H9 (cell line): ENCODE data around the gene TMEM158. TPM values are rescaled to one million over a fixed set of nuclear protein-coding genes. Genes with fewer than 3 reads are reported as not detected.
A peak's percentile ranks its signal among the peaks of the same experiment; 100 is the strongest.

Experiments used
- DNase-seq: peaks from one replicate; pipeline ENCODE4 v3.0.0-alpha.2; 2017
- H2AFZ ChIP-seq: one replicate; pipeline ENCODE4 v1.6.1; 2013; ENCODE audit warnings: mild to moderate bottlenecking, low read length, control low read depth, moderate library complexity
- H2AK5ac ChIP-seq: 2 replicates; pipeline ENCODE4 v1.6.1; 2013; ENCODE audit warnings: low read length, control low read depth, mixed read lengths; ENCODE audit not compliant: insufficient read length
- H2BK120ac ChIP-seq: one replicate; pipeline ENCODE4 v1.6.1; 2013; ENCODE audit warnings: low read depth, mild to moderate bottlenecking, low read length, control low read depth, inconsistent platforms; ENCODE audit not compliant: poor library complexity, severe bottlenecking
- H2BK12ac ChIP-seq: 2 replicates; pipeline ENCODE4 v1.6.1; 2013; ENCODE audit warnings: low read length, control low read depth, mixed read lengths, low read depth; ENCODE audit not compliant: insufficient read length
- H2BK15ac ChIP-seq: 2 replicates; pipeline ENCODE4 v1.6.1; 2013; ENCODE audit warnings: low read depth, low read length, control low read depth
- H2BK20ac ChIP-seq: one replicate; pipeline ENCODE4 v1.6.1; 2013; ENCODE audit warnings: low read depth, mild to moderate bottlenecking, low read length, control low read depth, inconsistent platforms; ENCODE audit not compliant: poor library complexity, severe bottlenecking
- H2BK5ac ChIP-seq: 2 replicates; pipeline ENCODE4 v1.6.1; 2013; ENCODE audit warnings: low read length, control low read depth, mixed read lengths; ENCODE audit not compliant: insufficient read length
- H3K14ac ChIP-seq: 2 replicates; pipeline ENCODE4 v1.6.1; 2013; ENCODE audit warnings: low read length, control low read depth; ENCODE audit not compliant: insufficient read depth
- H3K18ac ChIP-seq: 2 replicates; pipeline ENCODE4 v1.6.1; 2013; ENCODE audit warnings: low read depth, mild to moderate bottlenecking, mixed read lengths, low read length, control low read depth; ENCODE audit not compliant: insufficient read length
- H3K23ac ChIP-seq: 2 replicates; pipeline ENCODE4 v1.6.1; 2013; ENCODE audit warnings: low read length, control low read depth, mixed read lengths, low read depth; ENCODE audit not compliant: insufficient read length
- H3K23me2 ChIP-seq: 2 replicates; pipeline ENCODE4 v1.6.1; 2013; ENCODE audit warnings: low read depth, mild to moderate bottlenecking, mixed read lengths, low read length, control low read depth; ENCODE audit not compliant: insufficient read length, poor library complexity, severe bottlenecking
- H3K27ac ChIP-seq: 2 replicates; pipeline ENCODE4 v1.5.1; 2013; ENCODE audit warnings: low read length, control low read depth, mixed read lengths, low read depth; ENCODE audit not compliant: insufficient read length
- H3K27me3 ChIP-seq: 2 replicates; pipeline ENCODE4 v1.6.1; 2013; ENCODE audit warnings: low read length, control low read depth, inconsistent platforms; ENCODE audit not compliant: insufficient read depth
- H3K4ac ChIP-seq: 2 replicates; pipeline ENCODE4 v1.6.1; 2013; ENCODE audit warnings: low read depth, mild to moderate bottlenecking, control low read depth, inconsistent platforms, low read length, moderate library complexity
- H3K4me1 ChIP-seq: 2 replicates; pipeline ENCODE4 v1.6.1; 2013; ENCODE audit warnings: low read length, control low read depth, inconsistent platforms; ENCODE audit not compliant: insufficient read depth
- H3K4me2 ChIP-seq: 2 replicates; pipeline ENCODE4 v1.6.1; 2013; ENCODE audit warnings: low read length, control low read depth, mixed read lengths; ENCODE audit not compliant: insufficient read length, insufficient read depth
- H3K56ac ChIP-seq: 2 replicates; pipeline ENCODE4 v1.6.1; 2013; ENCODE audit warnings: low read depth, mild to moderate bottlenecking, mixed read lengths, low read length, control low read depth; ENCODE audit not compliant: insufficient read length
- H3K79me1 ChIP-seq: 2 replicates; pipeline ENCODE4 v1.6.1; 2013; ENCODE audit warnings: low read depth, mild to moderate bottlenecking, moderate library complexity, low read length, control low read depth, inconsistent platforms; ENCODE audit not compliant: insufficient read depth, poor library complexity, severe bottlenecking
- H3K79me2 ChIP-seq: 2 replicates; pipeline ENCODE4 v1.6.1; 2013; ENCODE audit warnings: low read length, control low read depth, inconsistent platforms; ENCODE audit not compliant: insufficient read depth
- H3K9ac ChIP-seq: 2 replicates; pipeline ENCODE4 v1.6.1; 2013; ENCODE audit warnings: low read length, control low read depth, mixed read lengths; ENCODE audit not compliant: insufficient read length; ENCODE audit errors: extremely low read depth
- H3K9me3 ChIP-seq: one replicate; pipeline ENCODE4 v1.6.1; 2013; ENCODE audit warnings: low read depth, low read length, inconsistent platforms; ENCODE audit not compliant: control insufficient read depth
- H3T11ph ChIP-seq: one replicate; pipeline ENCODE4 v1.6.1; 2013; ENCODE audit warnings: mild to moderate bottlenecking, low read length, control low read depth, inconsistent platforms
- H4K20me1 ChIP-seq: one replicate; pipeline ENCODE4 v1.6.1; 2013; ENCODE audit not compliant: control insufficient read depth, insufficient read length, insufficient read depth
- H4K5ac ChIP-seq: 2 replicates; pipeline ENCODE4 v1.6.1; 2013; ENCODE audit warnings: low read depth, mild to moderate bottlenecking, mixed read lengths, low read length, control low read depth; ENCODE audit not compliant: insufficient read length
- H4K8ac ChIP-seq: replicated peaks from 2 replicates; pipeline ENCODE4 v1.6.1; 2013; ENCODE audit warnings: low read length, control low read depth, mixed read lengths, low read depth; ENCODE audit not compliant: insufficient read length
- H4K91ac ChIP-seq: 2 replicates; pipeline ENCODE4 v1.6.1; 2013; ENCODE audit warnings: low read depth, mild to moderate bottlenecking, moderate library complexity, mixed read lengths, low read length, control low read depth; ENCODE audit not compliant: insufficient read length
- H3K27ac Mint-ChIP-seq, 3 experiments: 2 replicates in 2 of 3; 3 replicates in 1 of 3; pipeline ENCODE4 v1.8.0; 2020 to 2021; ENCODE audit warnings: mixed read lengths in 3 of 3, mild to moderate bottlenecking in 1 of 3, moderate library complexity in 1 of 3
- H3K27me3 Mint-ChIP-seq: 2 replicates; pipeline ENCODE4 v1.8.0; 2021; ENCODE audit warnings: low read depth, mild to moderate bottlenecking, moderate library complexity, mixed read lengths
- H3K36me3 Mint-ChIP-seq, 3 experiments: 2 replicates in 2 of 3; 3 replicates in 1 of 3; pipeline ENCODE4 v1.8.0; 2020 to 2021; ENCODE audit warnings: low read depth in 3 of 3, mixed read lengths in 3 of 3; ENCODE audit not compliant: insufficient read depth in 1 of 3
- H3K4me1 Mint-ChIP-seq, 2 experiments: 2 replicates each; pipeline ENCODE4 v1.8.0; 2020; ENCODE audit warnings: mixed read lengths in 2 of 2
- H3K4me3 Mint-ChIP-seq, 2 experiments: 2 replicates in 1 of 2; 3 replicates in 1 of 2; pipeline ENCODE4 v1.8.0; 2020 to 2021; ENCODE audit warnings: mild to moderate bottlenecking in 2 of 2, mixed read lengths in 2 of 2, moderate library complexity in 1 of 2
- H3K9me3 Mint-ChIP-seq, 2 experiments: 2 replicates in 1 of 2; 3 replicates in 1 of 2; pipeline ENCODE4 v1.8.0; 2020; ENCODE audit warnings: mild to moderate bottlenecking in 2 of 2, mixed read lengths in 2 of 2, moderate library complexity in 1 of 2
- CTCF ChIP-seq: fragments of 200-600 bp; sonication (generic); conservative IDR thresholded peaks from 3 replicates; pipeline ENCODE4 v1.8.0; 2021; ENCODE audit warnings: antibody characterized with exemption, mild to moderate bottlenecking
- WGBS: extraction: QIAGEN DNeasy Blood & Tissue Kit; methylation state at CpG from one replicate; pipeline ENCODE4 v1.1.7; 2013; ENCODE audit warnings: missing lambda C conversion rate, low lambda C conversion rate, mixed read lengths; ENCODE audit not compliant: insufficient read length; ENCODE audit errors: extremely low coverage; 5-methylcytosine and 5-hydroxymethylcytosine counted together
- total RNA-seq: library from RNA; stranded (reverse); gene quantifications from 2 replicates; pipeline ENCODE4 v1.2.1, GENCODE V29; 2021

Gene TMEM158
- total RNA-seq, 1 experiment from 2014 or later, result 29.1 TPM

DNA sequence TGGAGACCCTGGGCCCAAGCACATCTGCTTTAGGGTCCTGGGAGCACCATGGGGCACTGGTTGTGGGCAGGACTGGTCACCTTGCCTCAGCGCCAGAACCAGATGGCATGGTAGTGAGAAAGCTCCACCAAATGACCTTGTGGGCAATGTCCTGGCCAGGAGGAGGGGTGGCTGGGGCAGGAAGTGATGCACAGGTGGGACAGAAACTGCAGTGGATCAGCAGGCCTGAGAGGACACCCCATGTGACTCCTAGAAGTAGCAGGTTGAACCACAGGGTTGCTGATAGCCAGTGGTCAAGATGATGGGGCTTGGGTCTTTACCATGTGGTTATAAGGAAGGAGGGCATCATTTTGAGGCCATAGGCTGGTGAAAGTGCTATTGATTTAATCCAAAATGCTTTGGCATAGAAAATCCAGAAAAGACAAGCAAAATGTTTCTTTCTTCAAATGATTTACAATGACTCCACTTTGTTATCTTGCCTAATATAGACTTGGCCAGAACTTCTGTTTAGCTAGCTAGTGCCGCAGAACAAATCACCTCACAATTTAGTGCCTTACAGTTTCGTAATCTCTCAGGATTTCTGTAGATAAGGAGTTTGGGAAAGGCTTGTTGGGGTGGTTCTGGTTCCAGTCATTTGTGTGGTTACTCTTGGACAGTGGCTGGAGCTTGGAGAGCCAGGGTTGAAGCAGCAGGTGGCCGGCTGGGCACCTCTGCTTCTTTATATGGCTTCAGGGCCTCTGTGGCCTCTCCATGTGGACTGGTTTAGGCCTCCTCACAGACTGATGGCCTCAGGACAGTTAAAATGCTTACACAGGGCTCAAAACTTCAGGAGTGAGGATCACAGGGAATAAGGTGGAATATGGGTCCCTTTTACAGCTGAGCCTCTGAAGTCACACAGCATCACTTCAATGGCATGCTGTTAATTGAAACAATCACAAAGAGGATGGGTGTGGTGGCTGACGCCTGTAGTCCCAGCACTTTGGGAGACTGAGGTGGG lies 27.5 kb downstream of the TMEM158 start:
- no peak for DNase-seq
- Histone ChIP-seq H3K56ac (no peak overlapping the region), H3K23ac (no peak overlapping the region), H3T11ph (no peak overlapping the region), H3K4me1 (peaks cover 5% of the 10 kb centered on the region; the same call in 1 of the 2 replicates), H4K8ac (no peak overlapping the region), H2AK5ac (no peak overlapping the region), H2BK5ac (no peak overlapping the region), H3K23me2 (no peaks in the 10 kb centered on the region), H3K4me2 (no peak overlapping the region), H3K27ac (no peak overlapping the region), H3K79me1 (no peaks in the 10 kb centered on the region), H3K9ac (no peak overlapping the region), H2BK15ac (no peak overlapping the region), H4K20me1 (no peaks in the 10 kb centered on the region), H3K79me2 (no peaks in the 10 kb centered on the region), H4K5ac (no peak overlapping the region), H3K27me3 (no peaks in the 10 kb centered on the region; the same call in 1 of the 2 replicates), H2BK20ac (no peak overlapping the region), H3K18ac (no peak overlapping the region), H3K9me3 (no peaks in the 10 kb centered on the region), H2BK12ac (no peak overlapping the region), H3K4ac (no peak overlapping the region), H3K14ac (no peak overlapping the region), H2BK120ac (no peak overlapping the region), H4K91ac (no peak overlapping the region), H2AFZ (no peak overlapping the region)
- TF ChIP-seq CTCF, result no peak
- peaks cover 23% of the 10 kb centered on the region for H3K27me3 Mint-ChIP-seq
- H3K36me3 Mint-ChIP-seq, result no peaks in the 10 kb centered on the region
- peaks cover 10 to 12% of the 10 kb centered on the region in 2 experiments for H3K4me1 Mint-ChIP-seq
- no peaks in the 10 kb centered on the region for H3K9me3 Mint-ChIP-seq
- peak overlapping the region in 1 of 3 experiments; percentile 62; a peak in 1 of 7 replicates for H3K27ac Mint-ChIP-seq
- no CpG with 5 or more reads among the region's 5 CpGs for WGBS
- no peak overlapping the region for H3K4me3 Mint-ChIP-seq
